Neural crest cell (in vitro differentiated cells): ENCODE data around the gene CFAP221. TPM values are rescaled to one million over a fixed set of nuclear protein-coding genes. Genes with fewer than 3 reads are reported as not detected.
A peak's percentile ranks its signal among the peaks of the same experiment; 100 is the strongest.

ENCODE experiments used
- DNase-seq: peaks from one replicate; pipeline ENCODE4 v3.0.0; 2021; ENCODE audit warnings: low read depth, mixed read lengths, low spot score
- H3K27ac Mint-ChIP-seq: one replicate; pipeline ENCODE4 v1.8.0; 2021; ENCODE audit warnings: mild to moderate bottlenecking, mixed read lengths; ENCODE audit not compliant: unreplicated experiment
- H3K27me3 Mint-ChIP-seq: 2 replicates; pipeline ENCODE4 v1.8.0; 2021; ENCODE audit warnings: low read depth, mild to moderate bottlenecking, mixed read lengths
- H3K36me3 Mint-ChIP-seq: 2 replicates; pipeline ENCODE4 v1.8.0; 2021; ENCODE audit warnings: low read depth, mild to moderate bottlenecking, mixed read lengths
- H3K4me1 Mint-ChIP-seq: 2 replicates; pipeline ENCODE4 v1.8.0; 2021; ENCODE audit warnings: mixed read lengths
- H3K4me3 Mint-ChIP-seq: one replicate; pipeline ENCODE4 v1.8.0; 2021; ENCODE audit warnings: mild to moderate bottlenecking, mixed read lengths
- H3K9me3 Mint-ChIP-seq: 2 replicates; pipeline ENCODE4 v1.8.0; 2021; ENCODE audit warnings: mixed read lengths
- CTCF ChIP-seq: fragments of 200-600 bp; sonication (generic); conservative IDR thresholded peaks from 2 replicates; pipeline ENCODE4 v1.5.0; 2021; ENCODE audit warnings: antibody characterized with exemption, mild to moderate bottlenecking
- total RNA-seq: library from RNA; stranded (reverse); gene quantifications from 2 replicates; pipeline ENCODE4 v1.2.1, GENCODE V29; 2021

Gene CFAP221
- total RNA-seq, 1 donor from 2014 or later, result 2.0 TPM

GRCh38 chr2:119545754-119546446, 1.7 kb downstream of the CFAP221 start:
- Mint-ChIP-seq H3K27me3 (peaks cover 11% of the 10 kb centered on the region), H3K9me3 (no peaks in the 10 kb centered on the region), H3K4me1 (peaks cover 36% of the 10 kb centered on the region), H3K27ac (no peak overlapping the region), H3K4me3 (peak overlapping the region; percentile 65), H3K36me3 (no peaks in the 10 kb centered on the region)
- no peak for DNase-seq
- no peak for TF ChIP-seq CTCF

GRCh38 chr2:119546447-119546767, 2.2 kb downstream of the CFAP221 start:
- Mint-ChIP-seq H3K9me3 (no peaks in the 10 kb centered on the region), H3K4me1 (peaks cover 34% of the 10 kb centered on the region), H3K27ac (no peak overlapping the region), H3K27me3 (peaks cover 11% of the 10 kb centered on the region), H3K4me3 (peak overlapping the region; percentile 65), H3K36me3 (no peaks in the 10 kb centered on the region)
- DNase-seq, result no peak
- TF ChIP-seq CTCF, result no peak

GRCh38 chr2:119548516-119549120, 4.4 kb downstream of the CFAP221 start:
- no peaks in the 10 kb centered on the region for H3K9me3 Mint-ChIP-seq
- peaks cover 4% of the 10 kb centered on the region for H3K27me3 Mint-ChIP-seq
- H3K4me1 Mint-ChIP-seq, result peaks cover 22% of the 10 kb centered on the region
- no peak for DNase-seq
- no peak overlapping the region for H3K4me3 Mint-ChIP-seq
- no peak overlapping the region for H3K27ac Mint-ChIP-seq
- no peaks in the 10 kb centered on the region for H3K36me3 Mint-ChIP-seq
- no peak for TF ChIP-seq CTCF

DNA sequence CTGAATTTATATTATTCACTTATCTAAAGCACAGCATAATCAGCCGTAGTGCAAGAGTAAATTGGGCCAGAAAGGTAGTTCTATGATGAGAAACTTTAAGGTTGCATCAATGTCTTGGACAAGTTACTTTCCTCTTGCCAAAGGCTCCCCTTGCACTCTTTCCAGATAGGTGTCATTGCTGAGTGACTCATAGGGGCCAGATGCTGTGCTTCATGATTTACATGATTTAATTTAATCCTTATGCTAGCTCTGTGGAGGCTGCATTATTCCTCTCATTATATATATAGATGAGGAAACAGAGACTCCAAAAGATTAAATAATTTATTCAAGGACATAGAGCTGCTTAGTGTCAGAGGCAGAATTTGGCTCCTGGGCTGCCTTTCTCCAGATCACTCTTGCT, 5.0 kb downstream of the CFAP221 start:
- Mint-ChIP-seq H3K27me3 (peaks cover 4% of the 10 kb centered on the region), H3K4me3 (no peak overlapping the region), H3K9me3 (no peaks in the 10 kb centered on the region), H3K4me1 (peaks cover 16% of the 10 kb centered on the region), H3K36me3 (no peaks in the 10 kb centered on the region), H3K27ac (no peak overlapping the region)
- no peak for DNase-seq
- no peak for TF ChIP-seq CTCF

- no peak for DNase-seq
- Mint-ChIP-seq H3K27ac (no peak overlapping the region), H3K4me1 (peaks cover 11% of the 10 kb centered on the region), H3K9me3 (no peaks in the 10 kb centered on the region), H3K36me3 (no peaks in the 10 kb centered on the region), H3K27me3 (peaks cover 4% of the 10 kb centered on the region), H3K4me3 (no peak overlapping the region)
- no peak for TF ChIP-seq CTCF
These were observed 6.1 kb downstream of the CFAP221 start for GRCh38 chr2:119550346-119550745.
